ENCODE data around the gene HPGDS. TPM values are rescaled to one million over a fixed set of nuclear protein-coding genes. Genes with fewer than 3 reads are reported as not detected.

Gene HPGDS
- total and polyA plus RNA-seq, 2 experiments from 2014 or later: not detected

DNA sequence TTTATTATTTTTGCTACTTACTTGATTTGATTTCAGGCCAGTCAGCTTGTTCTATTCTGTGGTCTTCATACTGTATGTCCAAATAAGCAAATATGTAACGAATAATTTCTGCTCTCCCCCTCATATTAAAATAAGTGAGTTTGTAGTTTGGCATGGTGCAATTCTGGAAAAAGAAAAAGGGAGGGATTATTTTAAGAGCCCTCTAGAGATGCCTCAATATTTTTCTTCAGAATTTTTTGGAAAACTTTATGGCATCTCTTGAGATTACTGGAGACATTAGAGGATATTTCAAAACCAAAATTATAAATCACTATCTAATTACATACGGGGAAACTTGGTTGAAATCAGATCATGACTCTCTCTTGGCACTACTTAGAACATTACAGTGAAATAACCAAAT is 8.2 kb downstream of the HPGDS start:
- H3K27me3 Mint-ChIP-seq (ENCODE audit: insufficient read depth, low read depth, poor library complexity): no peaks in the 10 kb centered on the region
- Histone ChIP-seq H3K79me2 (replicated peaks; ENCODE audit: insufficient read depth) (no peaks in the 10 kb centered on the region), H3K36me3 (ENCODE audit: insufficient read depth) (no peaks in the 10 kb centered on the region), H3K4me3 (no peak overlapping the region), H3K4me2 (no peak overlapping the region), H3K27me3 (ENCODE audit: insufficient read depth) (no peaks in the 10 kb centered on the region), H3K9me2 (ENCODE audit: insufficient read depth) (no peaks in the 10 kb centered on the region), H4K20me1 (replicated peaks; ENCODE audit: insufficient read depth) (no peaks in the 10 kb centered on the region), H3F3A (replicated peaks; ENCODE audit: low read depth) (no peaks in the 10 kb centered on the region), H3K4me1 (ENCODE audit: insufficient read depth) (no peaks in the 10 kb centered on the region), H3K27ac (ENCODE audit: low read depth) (no peak overlapping the region), H2AFZ (no peak overlapping the region)
- H3K9me3 Mint-ChIP-seq: no peaks in the 10 kb centered on the region
- H3K4me1 Mint-ChIP-seq: peaks cover 4% of the 10 kb centered on the region; the same call in 1 of the 3 replicates
- ATAC-seq: no peak
- H3K36me3 Mint-ChIP-seq (ENCODE audit: low read depth): no peaks in the 10 kb centered on the region
- no peak overlapping the region for H3K4me3 Mint-ChIP-seq
- H3K27ac Mint-ChIP-seq: no peak overlapping the region
- no peak for TF ChIP-seq JUNB (IDR thresholded peaks at IDR 0.05; ENCODE audit: unreplicated experiment)
- no peak for TF ChIP-seq ZNF114 (CRISPR knock-in tag; IDR thresholded peaks at IDR 0.05)
- TF ChIP-seq, protein P1, sequence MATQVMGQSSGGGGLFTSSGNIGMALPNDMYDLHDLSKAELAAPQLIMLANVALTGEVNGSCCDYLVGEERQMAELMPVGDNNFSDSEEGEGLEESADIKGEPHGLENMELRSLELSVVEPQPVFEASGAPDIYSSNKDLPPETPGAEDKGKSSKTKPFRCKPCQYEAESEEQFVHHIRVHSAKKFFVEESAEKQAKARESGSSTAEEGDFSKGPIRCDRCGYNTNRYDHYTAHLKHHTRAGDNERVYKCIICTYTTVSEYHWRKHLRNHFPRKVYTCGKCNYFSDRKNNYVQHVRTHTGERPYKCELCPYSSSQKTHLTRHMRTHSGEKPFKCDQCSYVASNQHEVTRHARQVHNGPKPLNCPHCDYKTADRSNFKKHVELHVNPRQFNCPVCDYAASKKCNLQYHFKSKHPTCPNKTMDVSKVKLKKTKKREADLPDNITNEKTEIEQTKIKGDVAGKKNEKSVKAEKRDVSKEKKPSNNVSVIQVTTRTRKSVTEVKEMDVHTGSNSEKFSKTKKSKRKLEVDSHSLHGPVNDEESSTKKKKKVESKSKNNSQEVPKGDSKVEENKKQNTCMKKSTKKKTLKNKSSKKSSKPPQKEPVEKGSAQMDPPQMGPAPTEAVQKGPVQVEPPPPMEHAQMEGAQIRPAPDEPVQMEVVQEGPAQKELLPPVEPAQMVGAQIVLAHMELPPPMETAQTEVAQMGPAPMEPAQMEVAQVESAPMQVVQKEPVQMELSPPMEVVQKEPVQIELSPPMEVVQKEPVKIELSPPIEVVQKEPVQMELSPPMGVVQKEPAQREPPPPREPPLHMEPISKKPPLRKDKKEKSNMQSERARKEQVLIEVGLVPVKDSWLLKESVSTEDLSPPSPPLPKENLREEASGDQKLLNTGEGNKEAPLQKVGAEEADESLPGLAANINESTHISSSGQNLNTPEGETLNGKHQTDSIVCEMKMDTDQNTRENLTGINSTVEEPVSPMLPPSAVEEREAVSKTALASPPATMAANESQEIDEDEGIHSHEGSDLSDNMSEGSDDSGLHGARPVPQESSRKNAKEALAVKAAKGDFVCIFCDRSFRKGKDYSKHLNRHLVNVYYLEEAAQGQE (IDR thresholded peaks at IDR 0.05; ENCODE audit: unreplicated experiment): no peak
- no peak for TF ChIP-seq CREB1 (CRISPR knock-in tag; IDR thresholded peaks at IDR 0.05; ENCODE audit: low read depth)
- no peak for TF ChIP-seq ZNF331 (CRISPR knock-in tag; IDR thresholded peaks at IDR 0.05; ENCODE audit: low read depth)
- no peak for TF ChIP-seq STAT1 (IDR thresholded peaks at IDR 0.05; ENCODE audit: unreplicated experiment)
- TF ChIP-seq, protein P2, sequence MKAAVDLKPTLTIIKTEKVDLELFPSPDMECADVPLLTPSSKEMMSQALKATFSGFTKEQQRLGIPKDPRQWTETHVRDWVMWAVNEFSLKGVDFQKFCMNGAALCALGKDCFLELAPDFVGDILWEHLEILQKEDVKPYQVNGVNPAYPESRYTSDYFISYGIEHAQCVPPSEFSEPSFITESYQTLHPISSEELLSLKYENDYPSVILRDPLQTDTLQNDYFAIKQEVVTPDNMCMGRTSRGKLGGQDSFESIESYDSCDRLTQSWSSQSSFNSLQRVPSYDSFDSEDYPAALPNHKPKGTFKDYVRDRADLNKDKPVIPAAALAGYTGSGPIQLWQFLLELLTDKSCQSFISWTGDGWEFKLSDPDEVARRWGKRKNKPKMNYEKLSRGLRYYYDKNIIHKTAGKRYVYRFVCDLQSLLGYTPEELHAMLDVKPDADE (IDR thresholded peaks at IDR 0.05): no peak
- TF ChIP-seq CTCF (conservative IDR thresholded peaks at IDR 0.05; ENCODE audit: low read depth in 2 of 2): no peak
- TF ChIP-seq EZH2 (IDR thresholded peaks at IDR 0.05; ENCODE audit: low read depth, unreplicated experiment): no peak
- no peak for TF ChIP-seq NANOG (IDR thresholded peaks at IDR 0.05; ENCODE audit: borderline replicate concordance)
- TF ChIP-seq EZH2phosphoT487 (IDR thresholded peaks at IDR 0.05; ENCODE audit: unreplicated experiment): no peak
- no peak for TF ChIP-seq POLR2AphosphoS5 (IDR thresholded peaks at IDR 0.05; ENCODE audit: low read depth)
- TF ChIP-seq, protein P3, sequence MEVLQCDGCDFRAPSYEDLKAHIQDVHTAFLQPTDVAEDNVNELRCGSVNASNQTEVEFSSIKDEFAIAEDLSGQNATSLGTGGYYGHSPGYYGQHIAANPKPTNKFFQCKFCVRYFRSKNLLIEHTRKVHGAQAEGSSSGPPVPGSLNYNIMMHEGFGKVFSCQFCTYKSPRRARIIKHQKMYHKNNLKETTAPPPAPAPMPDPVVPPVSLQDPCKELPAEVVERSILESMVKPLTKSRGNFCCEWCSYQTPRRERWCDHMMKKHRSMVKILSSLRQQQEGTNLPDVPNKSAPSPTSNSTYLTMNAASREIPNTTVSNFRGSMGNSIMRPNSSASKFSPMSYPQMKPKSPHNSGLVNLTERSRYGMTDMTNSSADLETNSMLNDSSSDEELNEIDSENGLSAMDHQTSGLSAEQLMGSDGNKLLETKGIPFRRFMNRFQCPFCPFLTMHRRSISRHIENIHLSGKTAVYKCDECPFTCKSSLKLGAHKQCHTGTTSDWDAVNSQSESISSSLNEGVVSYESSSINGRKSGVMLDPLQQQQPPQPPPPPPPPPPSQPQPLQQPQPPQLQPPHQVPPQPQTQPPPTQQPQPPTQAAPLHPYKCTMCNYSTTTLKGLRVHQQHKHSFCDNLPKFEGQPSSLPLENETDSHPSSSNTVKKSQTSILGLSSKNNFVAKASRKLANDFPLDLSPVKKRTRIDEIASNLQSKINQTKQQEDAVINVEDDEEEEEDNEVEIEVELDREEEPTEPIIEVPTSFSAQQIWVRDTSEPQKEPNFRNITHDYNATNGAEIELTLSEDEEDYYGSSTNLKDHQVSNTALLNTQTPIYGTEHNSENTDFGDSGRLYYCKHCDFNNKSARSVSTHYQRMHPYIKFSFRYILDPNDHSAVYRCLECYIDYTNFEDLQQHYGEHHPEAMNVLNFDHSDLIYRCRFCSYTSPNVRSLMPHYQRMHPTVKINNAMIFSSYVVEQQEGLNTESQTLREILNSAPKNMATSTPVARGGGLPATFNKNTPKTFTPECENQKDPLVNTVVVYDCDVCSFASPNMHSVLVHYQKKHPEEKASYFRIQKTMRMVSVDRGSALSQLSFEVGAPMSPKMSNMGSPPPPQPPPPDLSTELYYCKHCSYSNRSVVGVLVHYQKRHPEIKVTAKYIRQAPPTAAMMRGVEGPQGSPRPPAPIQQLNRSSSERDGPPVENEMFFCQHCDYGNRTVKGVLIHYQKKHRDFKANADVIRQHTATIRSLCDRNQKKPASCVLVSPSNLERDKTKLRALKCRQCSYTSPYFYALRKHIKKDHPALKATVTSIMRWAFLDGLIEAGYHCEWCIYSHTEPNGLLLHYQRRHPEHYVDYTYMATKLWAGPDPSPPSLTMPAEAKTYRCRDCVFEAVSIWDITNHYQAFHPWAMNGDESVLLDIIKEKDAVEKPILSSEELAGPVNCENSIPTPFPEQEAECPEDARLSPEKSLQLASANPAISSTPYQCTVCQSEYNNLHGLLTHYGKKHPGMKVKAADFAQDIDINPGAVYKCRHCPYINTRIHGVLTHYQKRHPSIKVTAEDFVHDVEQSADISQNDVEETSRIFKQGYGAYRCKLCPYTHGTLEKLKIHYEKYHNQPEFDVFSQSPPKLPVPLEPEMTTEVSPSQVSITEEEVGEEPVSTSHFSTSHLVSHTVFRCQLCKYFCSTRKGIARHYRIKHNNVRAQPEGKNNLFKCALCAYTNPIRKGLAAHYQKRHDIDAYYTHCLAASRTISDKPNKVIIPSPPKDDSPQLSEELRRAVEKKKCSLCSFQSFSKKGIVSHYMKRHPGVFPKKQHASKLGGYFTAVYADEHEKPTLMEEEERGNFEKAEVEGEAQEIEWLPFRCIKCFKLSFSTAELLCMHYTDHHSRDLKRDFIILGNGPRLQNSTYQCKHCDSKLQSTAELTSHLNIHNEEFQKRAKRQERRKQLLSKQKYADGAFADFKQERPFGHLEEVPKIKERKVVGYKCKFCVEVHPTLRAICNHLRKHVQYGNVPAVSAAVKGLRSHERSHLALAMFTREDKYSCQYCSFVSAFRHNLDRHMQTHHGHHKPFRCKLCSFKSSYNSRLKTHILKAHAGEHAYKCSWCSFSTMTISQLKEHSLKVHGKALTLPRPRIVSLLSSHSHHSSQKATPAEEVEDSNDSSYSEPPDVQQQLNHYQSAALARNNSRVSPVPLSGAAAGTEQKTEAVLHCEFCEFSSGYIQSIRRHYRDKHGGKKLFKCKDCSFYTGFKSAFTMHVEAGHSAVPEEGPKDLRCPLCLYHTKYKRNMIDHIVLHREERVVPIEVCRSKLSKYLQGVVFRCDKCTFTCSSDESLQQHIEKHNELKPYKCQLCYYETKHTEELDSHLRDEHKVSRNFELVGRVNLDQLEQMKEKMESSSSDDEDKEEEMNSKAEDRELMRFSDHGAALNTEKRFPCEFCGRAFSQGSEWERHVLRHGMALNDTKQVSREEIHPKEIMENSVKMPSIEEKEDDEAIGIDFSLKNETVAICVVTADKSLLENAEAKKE (CRISPR knock-in tag; IDR thresholded peaks at IDR 0.05): no peak
- no peak for DNase-seq (ENCODE audit: low spot score)

Data from GM23338 (cell line).